ENCODE measurements around the gene DPYD.
"Not testable (repeated sequence)": the region's sequence is repeated elsewhere in the genome, so short reads cannot be mapped to it uniquely, and the experiment has no call there.

Gene DPYD

DNA sequence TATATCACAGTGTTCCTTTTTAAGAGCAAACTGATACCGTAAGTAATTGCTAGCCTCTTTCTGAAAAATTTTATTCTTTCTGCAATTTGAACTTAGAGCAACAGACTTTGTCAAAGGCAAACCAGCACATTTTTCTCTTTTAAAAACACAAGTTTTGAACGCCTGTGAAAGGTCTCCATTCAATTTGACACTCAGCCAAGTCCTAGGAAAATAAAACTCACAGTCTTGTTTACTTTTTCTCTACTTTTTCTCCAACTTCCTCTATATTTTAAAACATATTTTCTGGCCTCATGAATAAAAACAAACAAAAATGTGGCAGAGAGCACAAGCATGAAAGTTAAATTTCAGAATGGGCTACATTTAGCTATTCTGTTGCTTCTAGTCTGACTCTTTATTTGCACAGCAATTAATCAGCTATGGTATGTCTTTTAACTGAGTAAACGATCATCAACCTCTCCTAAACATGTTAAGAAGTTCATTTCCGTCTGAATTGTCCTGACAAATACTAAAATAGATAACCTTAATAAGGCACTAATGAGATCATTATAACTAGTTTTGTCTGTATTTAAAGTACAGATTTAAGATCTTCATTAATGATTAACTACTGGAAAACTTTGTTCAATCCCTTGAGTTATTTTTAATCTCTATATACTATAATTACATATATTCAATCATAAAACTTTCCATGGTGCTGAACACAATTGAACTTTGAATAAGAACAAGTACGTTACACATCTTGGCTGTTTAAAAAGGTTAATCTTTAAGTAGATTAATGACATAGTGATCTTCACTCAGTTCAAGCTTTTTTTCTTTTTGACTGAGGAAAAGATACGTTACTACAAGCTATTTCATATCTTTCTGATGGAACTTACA is 648.7 kb downstream of the DPYD start:
- no peak for DNase-seq (ENCODE audit: low spot score)

DNA sequence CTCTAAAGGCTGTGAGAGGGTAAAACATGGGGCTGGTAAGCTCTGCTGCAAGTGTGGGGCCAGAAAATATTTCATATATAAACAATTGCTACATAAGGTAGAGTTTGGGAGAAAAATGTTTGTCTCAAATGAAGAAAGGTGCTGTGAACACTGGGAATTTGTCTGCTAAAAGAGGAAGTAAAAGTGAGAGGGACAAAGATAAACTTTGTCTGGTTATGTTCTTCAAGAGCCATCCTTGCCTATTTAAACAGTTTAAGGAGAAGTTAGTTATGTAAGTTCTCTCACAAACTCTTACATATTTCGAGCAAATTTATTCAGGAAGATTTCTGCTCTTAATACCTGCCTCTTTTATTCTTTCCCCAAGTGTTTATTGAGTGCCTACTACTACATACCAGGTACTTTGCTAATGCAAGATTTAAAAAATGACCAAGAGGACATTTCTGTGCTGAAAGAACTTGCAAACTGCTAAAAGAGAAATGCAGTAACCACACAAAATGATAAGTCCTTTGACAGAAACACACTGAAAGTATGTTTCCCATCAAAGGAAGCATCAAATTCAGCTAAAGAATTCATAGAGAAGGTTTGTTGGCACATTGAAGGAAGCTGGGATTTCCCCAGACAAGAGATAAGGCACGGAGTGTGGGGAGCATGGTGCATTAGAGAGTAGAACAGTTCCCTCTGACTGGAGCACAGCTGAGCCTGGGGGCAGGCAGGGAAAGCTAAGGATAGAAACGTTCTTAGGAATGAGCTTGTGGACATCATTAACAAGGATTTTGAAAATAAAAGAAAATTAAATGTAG is 650.1 kb downstream of the DPYD start:
- DNase-seq (ENCODE audit: low spot score): no peak

DNA sequence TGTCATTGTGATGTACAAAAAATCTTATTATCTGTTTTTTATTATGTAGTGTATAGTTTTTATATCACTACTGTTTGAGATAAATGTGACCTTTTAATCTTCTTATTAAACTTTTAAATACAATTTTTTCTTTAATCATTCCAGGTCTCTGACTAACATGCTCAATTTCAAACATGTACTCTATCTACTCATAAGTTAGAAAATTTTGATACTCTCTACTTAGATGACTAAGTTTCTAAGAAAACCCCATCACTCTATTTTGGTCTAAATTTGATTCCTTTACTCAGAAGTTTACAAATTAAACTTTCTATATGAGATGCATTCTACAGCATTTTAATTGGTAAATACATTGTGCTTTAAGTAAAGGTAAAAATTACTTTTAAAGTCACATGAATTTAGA is 655.2 kb downstream of the DPYD start:
- no peak for DNase-seq (ENCODE audit: low spot score)

DNA sequence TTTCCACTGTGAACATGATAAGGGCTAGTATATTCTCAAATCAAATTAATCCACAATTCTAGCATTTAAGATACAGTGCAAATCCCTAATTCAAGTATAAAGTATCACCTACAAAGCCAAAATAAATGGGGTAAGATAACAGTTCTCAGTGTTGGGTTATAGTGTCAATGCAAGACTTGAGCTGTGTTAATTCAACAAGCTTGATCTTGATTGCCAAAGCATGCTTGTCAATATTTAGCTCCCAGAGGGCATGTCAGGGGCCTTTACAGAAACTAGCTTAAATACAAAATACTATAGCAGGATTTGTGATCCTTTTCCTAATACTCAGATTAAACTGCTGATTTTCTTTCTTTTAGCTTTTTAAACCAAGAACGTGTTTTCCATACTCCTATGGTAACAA is 658.0 kb downstream of the DPYD start:
- DNase-seq (ENCODE audit: low spot score): no peak

DNA sequence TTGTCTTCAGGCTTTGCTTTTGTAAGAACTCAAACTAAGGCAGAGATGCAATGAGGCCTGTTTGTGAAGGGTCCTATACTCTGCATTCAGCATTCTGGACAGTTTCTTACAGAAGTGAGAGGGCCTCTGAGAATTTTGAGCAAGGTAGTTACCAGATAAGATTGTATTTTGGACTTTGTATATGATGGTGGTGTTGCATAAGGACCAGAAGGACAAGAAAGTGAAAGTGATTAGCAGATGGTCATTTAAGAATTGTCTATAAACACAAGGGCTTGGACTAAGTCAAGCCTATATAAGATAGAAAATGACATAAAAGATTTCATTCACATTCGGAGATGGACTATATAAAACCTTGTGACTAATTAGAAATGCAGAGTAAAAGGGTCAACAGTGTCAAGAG is 662.2 kb downstream of the DPYD start:
- DNase-seq (ENCODE audit: low spot score): no peak

DNA sequence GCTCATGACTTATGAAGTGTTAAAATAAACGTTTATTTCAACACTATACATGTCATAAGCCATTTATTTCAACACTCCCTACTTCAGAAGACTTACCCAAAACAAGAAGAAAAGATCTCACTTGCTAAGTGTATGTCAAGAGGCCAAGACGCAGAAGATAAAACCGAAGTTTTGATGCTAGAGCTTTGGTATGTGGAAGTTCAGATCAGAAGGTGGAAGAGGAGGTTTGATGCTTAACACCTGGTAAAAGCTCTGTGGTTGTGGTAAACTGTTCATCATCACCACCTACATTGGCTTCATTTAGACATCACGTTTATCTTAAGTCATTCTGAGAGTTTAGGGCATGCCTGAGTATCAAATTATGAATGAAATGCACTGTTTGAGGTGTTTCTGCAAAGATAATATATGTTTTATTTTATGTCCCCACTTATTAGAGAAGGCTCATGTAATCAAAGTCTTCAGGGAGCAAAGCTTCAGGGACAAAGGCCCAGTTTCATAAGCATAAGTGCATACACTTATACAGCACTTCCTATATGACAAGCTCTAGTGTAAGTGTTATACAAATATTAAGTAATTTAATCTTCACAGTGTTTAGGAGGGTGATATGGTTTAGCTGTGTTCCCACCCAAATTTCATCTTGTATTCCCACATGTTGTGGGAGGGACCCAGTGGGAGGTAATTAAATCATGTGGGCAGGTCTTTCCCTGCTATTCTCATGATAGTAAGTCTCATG is 665.9 kb downstream of the DPYD start:
- DNase-seq (ENCODE audit: low spot score): no peak

DNA sequence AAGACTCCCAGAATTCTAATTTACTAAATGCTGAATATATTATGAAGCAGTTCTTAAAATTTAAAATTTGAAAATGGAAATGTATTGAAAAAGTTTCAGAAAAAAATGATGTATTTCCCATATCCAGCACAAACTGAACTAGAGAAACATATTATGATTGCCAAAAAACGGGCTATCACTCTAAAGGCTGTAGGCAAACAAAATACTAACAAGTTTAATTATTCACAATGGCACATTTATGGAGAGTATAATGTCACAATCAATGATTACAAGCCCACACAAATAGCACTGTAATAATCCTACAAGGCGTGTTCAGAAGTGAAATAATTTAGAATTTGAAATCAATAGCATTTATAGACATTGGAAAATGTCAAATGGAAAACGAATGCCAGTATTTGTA is 667.9 kb downstream of the DPYD start:
- no peak for DNase-seq (ENCODE audit: low spot score)

DNA sequence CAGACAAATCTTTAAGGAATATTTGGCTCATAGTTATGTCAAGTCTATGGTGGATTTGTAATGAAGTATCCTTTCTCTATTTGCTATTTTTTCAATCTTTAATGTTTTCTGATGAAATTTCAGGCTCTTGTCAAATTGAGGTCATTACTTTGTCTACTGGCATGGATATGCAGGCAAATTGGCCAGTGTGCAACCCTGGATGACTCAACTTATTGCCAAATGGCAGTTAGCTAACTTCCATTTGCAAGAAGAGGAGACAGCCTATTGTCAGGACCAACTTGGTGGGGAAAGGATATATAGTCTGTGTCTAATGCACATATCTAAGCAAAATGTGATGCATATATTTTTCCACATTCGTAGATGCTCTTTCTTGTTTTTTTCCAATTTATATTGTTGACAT is 668.8 kb downstream of the DPYD start:
- DNase-seq (ENCODE audit: low spot score): no peak

DNA sequence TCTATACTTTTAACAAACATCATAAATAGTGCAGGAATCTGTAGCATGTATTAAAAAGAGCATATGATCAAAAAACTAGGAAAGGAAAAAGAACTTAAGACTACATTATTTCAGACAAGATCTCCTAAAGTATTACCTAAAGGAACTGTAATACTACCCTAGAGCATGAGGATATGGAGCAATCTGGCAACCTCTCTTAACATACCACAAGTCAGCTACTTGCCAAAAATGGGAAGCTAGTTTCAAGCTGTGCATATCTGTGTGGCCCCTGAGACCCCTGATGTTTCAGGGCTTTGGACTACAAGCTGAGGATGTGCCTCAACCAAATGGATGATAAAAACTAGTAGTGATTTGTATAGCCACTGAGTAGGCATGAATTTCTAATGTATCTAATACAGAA is 673.6 kb downstream of the DPYD start:
- DNase-seq (ENCODE audit: low spot score): no peak

DNA sequence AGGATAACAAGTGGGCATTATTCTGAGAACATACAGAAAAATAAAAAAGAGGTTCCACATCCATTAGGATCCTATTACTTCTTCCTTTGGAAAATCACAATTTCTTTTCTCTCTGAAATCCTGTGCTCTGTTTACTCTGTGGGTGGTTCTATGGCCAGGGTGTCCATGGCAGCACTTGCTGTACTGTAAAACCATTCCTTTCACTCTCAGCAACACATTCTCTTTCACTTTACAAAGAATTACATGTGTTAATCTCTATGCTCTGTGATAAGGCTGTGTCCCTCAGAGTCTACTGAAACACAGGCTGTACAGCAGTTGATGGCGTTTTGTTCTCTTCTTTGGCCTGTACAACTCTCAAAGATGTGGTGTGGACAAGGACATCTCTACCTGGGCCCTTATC is 675.2 kb downstream of the DPYD start:
- no peak for DNase-seq (ENCODE audit: low spot score)

DNA sequence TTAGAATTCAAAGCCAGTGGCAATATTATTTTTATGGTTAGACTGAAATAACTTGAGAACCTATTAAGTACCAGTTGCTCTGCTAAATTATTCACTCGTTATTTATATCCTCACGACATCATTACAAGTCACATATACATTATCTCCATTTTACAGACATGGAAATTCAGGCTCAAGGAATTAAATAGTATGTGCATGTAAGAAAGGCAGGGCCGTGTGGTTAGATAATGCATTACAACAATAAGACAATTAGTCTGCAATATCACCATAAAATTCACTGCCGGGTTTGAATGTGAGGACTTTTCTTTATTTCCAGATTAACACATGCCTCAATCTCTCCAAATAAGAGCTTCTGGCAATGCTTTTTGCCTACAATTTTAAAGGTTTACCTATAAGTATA is 675.8 kb downstream of the DPYD start:
- DNase-seq (ENCODE audit: low spot score): no peak

DNA sequence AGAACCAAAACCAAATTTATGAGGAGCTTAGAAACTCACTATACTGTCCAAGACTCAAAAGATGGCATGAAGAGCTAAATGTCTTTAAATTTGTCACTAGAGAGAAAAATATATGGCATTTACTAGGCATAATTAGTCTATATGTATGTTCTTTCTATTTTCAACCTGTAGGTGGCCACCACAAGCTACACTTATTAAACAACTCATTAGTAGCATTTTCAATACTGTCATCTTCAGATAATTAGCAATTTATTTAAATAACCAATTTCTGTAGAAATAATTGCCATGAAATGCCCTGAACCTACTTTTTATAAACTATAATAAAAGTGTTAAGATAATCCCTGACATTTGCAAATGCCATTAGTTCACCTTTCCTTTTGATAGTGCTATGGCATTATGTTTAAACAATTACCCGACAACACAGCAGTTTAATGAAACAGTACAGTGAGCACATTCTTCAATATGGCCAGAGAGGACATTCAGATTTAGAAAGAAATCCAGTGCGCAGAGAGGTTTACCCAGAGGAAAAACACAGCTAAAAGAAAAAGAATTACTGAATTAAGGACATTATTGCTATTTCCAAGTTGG is 676.8 kb downstream of the DPYD start:
- DNase-seq (ENCODE audit: low spot score): peak; percentile 6

DNA sequence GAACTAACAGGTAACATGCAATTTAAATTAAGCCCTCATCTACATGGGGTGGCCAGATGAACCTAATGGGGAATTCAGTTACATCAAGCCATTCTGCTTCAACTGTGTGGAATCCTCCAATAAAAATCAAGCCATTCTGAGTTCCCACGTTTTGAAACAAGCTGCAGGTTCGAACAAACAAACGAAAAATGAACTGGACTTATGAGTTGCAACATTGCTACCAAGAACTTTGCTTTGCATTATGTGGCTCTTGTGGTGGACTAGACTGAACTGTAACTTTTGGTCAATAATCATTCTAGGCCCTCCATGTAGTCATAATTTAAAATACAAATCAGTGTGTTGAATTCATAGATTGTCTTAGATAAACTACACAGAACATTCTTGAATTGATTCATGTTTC is 682.0 kb downstream of the DPYD start:
- no peak for DNase-seq (ENCODE audit: low spot score)

DNA sequence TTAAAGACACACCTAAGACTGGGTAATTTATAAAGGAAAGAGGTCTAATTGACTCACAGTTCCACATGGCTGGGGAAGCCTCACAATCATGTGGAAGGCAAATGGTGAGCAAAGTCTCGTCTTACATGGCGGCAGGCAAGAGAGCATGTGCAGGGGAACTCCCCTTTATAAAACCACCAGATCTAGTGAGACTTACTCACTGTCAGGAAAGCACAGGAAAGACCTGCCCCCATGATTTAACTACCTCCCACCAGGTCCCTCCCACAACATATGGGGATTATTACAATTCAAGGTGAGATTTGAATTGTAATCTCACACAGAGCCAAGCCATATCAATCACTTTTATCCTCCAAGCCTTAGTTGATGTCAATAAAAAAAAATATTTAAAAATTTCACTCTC is 689.5 kb downstream of the DPYD start:
- DNase-seq (ENCODE audit: low spot score): not testable (repeated sequence)

DNA sequence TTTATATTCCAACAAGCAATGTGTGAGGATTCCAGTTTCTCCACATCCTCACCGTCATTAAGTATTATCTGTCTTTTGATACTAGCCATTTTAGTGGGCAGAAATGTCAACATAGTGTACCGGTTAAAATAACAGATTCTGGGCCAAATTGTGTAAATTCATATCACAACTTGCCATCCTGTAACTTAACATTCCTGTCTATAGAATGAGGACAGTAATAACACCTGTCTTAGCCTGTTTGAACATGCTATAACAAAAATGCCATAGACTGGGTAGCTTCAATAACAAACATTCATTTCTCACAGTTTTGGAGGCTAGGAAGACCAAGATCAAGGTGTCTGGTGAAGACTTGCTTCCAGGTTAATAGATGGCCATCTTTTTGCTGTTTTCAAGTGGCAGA is 708.2 kb downstream of the DPYD start:
- no peak for DNase-seq (ENCODE audit: low spot score)

DNA sequence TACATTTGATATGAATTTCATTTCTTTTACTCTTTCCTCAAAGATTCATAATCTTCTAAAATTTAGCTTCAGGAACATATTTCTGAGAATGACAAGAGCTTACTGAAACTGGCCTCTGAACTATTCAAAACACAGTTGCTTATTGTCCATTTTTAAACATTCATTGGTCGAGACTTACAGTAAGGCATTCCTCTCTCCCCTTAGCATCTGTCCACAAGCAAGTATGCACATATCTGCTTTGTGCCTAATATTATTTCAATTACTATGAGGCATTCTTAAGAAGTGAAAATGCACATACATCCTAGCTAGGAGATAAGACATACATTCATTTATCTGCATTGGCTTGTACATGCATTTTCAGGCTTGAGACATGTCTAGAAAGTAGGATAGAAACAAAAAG is 710.5 kb downstream of the DPYD start:
- no peak for DNase-seq (ENCODE audit: low spot score)

DNA sequence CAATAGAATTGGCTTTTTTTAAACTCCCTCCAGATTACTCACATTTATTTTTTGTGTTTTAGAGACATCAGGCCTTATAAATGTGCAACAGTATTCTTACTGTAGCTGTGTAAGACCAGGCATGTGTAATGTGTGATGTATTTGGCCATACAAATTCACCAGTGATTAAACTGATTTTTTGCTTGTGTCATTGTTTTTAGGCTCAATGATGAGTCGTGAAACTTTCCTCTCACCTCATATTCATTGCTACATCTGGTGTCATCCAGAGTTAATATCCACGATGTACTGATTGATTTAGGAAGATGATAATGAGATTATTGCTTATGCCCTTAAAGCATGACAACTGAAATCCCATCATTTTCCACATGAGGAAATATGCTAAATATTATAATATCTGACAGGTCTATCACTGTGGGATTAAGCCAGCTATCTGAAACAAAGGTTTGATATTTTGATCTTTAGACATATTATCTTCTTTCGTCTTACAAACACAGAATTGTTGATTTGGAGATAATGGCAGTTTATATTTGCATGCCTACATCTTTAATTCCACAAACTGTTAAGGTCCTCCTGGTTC is 711.4 kb downstream of the DPYD start:
- DNase-seq (ENCODE audit: low spot score): no peak

DNA sequence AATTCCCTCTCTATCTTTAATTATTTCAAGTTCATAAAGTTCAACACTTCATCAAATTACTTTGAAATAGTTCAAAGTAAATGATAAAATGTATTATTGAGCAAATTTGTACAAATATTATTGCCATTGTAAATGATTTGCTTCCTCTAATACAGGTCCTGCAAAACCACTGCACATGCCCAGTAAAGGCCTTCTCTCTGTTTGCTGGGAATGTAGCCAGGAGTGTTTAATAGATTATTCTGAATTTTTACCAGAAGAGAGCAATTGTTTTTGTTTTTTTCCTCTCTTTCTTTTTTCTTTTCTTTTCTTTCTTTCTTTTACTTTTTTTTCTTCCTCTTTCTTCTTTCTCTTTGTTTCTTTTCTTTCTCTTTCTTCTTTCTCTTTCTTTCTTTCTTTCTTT is 713.0 kb downstream of the DPYD start:
- no peak for DNase-seq (ENCODE audit: low spot score)

DNA sequence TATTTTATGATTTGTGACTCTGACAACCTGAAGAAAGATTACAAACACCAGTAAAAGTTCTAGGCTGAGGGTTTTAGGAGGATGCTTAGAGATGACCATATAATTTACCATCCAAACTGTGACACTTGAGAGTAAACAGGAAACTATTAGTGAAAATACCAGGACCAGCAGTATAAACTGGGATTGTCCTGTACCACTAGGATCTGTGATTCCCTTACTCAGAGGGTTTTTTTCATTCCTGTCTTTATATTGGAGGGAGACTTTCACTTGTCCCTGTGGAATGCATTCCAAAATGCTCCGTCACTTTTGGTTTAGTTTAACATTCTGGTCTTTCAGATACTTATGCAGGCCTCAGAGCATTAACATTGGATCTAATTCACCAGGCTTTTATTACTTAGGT is 716.4 kb downstream of the DPYD start:
- no peak for DNase-seq (ENCODE audit: low spot score)

DNA sequence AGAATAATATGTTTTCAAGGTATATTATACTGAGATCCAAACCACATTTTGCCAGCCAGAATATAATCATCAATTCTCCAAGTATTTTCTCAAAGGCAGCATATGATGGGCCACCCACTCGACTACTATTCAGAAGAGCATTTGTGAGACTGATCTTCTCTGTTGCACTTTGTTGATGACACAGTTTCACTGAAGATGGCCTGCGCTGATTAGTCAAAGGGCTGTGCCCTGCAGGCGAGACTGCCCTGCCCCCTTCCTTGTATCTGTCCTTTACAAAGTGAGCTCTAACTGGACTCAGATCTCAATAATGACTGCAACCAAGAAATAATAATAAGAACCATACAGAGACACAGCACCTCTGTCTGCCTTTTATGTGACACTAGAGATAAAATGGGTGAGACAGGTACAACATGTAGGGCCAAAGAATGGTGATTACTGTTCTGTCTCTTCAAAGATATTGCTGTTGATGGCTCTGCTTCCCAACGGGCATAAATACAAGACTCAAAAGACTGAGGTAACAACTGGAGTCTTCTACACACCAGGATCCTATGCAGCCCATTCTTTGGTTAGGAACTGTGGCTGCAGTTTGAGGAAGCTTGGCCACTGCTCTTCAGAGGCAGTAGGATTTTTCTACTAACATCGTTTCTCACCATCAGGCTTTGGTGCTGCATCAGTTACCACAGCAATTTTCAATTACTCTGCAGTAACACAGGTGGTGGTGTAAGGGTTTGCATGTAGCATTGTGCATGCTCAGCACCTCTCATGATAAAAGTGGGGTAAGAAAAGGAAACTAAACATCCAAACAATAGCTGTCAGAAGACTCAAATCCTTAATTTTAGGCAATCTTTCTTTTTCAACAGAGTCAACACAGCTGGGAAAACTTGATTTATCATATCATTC is 718.1 kb downstream of the DPYD start:
- DNase-seq (ENCODE audit: low spot score): no peak

DNA sequence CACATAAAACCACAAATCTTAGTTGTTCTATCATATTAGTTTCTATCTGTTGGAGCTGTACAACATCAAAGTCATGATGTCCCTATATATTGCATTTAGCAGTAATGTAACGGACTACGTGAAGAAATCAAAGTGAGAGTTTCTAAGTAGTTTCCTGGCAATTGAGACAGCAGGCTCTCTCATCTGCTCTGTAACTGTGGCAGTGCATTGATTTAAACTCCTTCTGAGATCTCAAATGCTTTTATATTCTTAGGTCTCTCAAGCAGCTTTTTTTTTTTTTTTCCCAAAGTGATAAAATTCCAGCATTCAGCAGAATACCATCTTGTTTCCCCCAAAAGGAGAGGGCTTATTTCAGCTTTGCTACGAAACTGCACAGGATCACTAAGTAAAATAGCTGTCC is 719.2 kb downstream of the DPYD start:
- DNase-seq (ENCODE audit: low spot score): no peak
